GM18951 (cell line): ENCODE data around the gene RBM38.
A peak's percentile ranks its signal among the peaks of the same experiment; 100 is the strongest.

ENCODE experiments used
- POLR2A ChIP-seq: IDR thresholded peaks from 4 replicates; pipeline ENCODE4 v1.6.1; 2011; ENCODE audit warnings: mild to moderate bottlenecking; ENCODE audit not compliant: insufficient read length, insufficient read depth; ENCODE audit errors: extremely low read depth
- in situ Hi-C: fragments of 300-500 bp; cut with MboI; formaldehyde crosslinking; loops from one replicate; pipeline ENCODE4 v1.12.0; 2022; ENCODE audit warnings: low sequenced_read_pairs, mixed read lengths, inconsistent platforms; ENCODE audit not compliant: unreplicated experiment

Gene RBM38

DNA sequence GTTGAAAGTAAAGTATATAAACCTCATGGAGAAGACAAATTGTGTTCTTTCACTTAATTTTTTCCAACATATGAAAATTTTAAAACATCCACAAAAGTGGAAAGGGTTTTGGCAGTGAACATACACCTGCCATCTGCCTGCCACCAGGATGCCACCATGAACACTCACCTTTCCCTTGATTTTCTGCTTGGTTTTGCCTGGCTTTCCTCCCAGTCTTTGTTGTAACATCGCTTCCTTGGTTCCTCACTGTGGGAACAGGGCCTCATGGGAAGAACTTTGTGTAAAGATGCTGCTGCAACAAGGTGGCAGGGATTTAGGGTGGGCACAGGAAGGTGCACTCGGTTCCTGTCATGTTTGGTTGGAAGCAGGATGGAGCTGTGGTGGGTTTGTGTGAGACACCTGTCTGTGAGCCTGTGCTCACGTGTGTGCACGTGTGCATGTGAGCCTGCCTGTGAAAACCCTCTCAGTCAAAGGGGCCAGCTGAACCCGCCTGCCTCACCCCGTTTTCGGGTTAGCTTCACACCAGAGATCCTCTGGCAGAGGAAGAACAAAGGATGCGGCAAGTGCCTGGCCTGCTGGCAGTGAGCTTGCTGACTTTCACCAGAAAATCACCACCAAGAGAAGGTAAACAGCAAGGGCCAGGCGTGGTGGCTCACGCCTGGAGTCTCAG is 11.0 kb upstream of the RBM38 start:
- in situ Hi-C loops = loop anchor here (10.0 to 25.0 kb wide), 2 partner anchors 215 to 832 kb away; no protein-coding TSS in a partner anchor

DNA sequence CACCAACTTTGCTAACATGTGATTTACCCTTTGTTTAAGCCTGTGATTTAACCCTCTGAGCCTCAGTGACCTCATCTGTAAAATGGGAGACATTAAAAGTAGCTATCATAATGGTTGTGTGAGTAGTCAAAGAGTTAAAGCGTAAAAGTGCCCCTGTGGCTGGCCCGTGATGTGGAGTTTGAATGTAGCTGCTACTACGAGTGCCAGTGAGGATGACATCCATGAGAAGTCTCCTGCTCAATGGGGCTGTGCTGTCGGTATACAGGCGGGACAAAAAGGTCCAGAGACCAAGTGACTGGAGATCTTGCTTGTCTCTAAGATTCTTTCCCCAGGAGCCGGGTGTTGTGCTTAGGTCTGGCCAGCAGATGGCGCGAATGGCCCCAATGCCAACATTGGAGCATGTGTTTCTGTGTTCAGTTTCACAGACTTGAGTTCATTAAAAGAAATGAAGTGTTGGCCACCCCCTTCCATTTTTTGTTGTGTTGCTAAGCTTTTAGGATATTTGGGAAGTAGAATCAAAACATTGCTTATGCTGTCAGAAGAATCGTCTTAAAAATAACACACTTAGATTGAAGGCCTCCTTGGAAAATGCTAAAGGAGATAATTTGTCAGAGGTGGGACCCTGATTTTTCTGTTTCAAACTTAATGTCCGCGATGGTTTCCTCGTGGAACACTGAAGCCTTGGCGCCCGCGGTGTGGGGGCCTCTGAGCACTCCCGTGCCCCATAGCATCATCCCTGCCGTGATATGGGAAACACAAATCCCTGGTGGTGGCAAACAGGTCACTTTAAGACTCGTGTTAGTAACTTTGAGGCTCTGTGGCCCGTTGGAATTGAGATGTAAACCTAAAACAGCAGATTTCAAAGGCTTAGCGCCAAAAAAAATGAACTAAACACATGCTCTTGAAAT is 9.3 kb upstream of the RBM38 start:
- in situ Hi-C loops = loop anchor here (10.0 to 25.0 kb wide), 2 partner anchors 213 to 830 kb away; no protein-coding TSS in a partner anchor
- no peak for TF ChIP-seq POLR2A

More for the DNA sequence above, 11.0 kb upstream of the RBM38 start:
- no peak for TF ChIP-seq POLR2A

DNA sequence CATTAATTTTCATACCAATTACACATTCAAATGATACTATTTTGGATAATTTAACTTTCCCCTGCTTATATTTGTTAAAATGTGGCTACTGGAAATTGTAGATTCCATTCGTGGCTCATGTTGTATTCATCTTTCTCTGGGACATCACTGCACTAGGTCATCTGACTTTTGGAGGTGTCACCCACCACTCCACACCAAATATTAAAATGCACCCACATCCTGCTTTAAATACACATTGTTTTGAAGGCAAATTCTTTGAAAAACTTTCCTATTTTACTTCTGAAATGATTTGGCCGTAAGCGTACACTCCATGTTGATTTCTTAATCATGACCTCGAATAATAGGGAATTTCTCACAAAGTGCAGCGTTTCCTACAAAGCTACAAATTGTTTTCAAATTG is 8.7 kb upstream of the RBM38 start:
- in situ Hi-C loops = loop anchor here (10.0 to 25.0 kb wide), 2 partner anchors 212 to 830 kb away; no protein-coding TSS in a partner anchor
- TF ChIP-seq POLR2A = no peak

DNA sequence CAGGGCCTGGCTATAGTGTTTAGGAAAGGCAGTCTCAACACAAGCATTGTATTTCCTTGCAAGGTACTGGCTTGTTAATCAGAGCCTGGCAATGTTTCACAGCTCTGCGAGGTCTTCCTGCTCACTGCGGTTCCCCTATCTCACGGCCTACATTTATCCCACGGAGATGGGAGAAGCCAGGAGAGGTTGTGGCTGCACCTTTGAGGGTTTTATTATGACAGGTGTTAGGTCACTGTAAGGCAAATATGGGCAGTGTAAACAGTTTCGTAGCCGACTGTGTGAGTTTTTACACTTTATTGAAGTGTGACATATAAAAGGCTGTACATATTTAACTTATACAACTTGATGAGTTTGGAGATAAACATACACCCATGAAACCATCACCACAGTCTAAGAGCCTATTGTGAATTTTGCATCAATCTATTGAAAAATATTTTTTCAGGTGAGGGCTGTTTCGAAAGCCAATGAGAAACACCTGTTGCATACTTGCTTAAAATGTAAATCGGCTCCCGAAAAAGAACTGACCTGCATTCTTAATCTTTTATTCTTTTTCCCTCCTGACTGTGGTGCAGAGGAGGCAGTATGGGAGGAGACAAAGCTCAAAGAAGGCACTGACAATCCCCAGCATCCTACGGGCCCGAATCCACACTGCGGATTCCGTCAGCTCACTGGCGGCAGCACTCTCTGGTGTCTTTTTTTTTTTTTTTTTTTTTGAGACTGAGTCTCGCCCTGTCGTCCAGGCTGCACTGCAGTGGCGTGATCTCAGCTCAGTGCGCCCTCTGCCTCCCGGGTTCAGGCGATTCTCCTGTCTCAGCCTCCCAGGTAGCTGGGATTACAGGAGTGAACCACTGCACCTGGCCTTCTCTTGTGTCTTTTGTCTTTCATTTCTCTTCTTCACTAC is 7.5 kb upstream of the RBM38 start:
- in situ Hi-C loops = loop anchor here (10.0 to 25.0 kb wide), 2 partner anchors 211 to 829 kb away; no protein-coding TSS in a partner anchor
- TF ChIP-seq POLR2A = no peak

DNA sequence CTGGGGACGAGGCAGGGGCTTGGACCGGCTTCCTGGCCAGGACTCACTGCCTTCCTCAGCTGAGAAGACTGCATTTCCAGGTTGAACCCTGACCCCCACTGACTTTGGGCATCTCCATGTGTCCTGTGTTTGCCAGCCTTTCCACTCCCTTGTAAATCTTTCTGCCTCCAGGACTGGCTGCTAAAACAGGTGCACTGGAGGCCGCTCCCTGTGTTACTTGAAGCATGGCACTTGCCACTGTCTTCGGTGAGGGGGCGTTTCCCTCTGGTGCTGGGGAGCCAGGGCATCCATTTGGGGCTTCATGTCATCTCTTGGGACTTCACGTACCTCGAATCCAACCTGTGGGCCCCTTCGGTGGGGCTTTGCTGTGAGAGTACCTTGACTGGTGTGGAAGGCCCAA is 6.7 kb upstream of the RBM38 start:
- no peak for TF ChIP-seq POLR2A
- in situ Hi-C loops = loop anchor here (10.0 to 25.0 kb wide), 2 partner anchors 210 to 828 kb away; no protein-coding TSS in a partner anchor

DNA sequence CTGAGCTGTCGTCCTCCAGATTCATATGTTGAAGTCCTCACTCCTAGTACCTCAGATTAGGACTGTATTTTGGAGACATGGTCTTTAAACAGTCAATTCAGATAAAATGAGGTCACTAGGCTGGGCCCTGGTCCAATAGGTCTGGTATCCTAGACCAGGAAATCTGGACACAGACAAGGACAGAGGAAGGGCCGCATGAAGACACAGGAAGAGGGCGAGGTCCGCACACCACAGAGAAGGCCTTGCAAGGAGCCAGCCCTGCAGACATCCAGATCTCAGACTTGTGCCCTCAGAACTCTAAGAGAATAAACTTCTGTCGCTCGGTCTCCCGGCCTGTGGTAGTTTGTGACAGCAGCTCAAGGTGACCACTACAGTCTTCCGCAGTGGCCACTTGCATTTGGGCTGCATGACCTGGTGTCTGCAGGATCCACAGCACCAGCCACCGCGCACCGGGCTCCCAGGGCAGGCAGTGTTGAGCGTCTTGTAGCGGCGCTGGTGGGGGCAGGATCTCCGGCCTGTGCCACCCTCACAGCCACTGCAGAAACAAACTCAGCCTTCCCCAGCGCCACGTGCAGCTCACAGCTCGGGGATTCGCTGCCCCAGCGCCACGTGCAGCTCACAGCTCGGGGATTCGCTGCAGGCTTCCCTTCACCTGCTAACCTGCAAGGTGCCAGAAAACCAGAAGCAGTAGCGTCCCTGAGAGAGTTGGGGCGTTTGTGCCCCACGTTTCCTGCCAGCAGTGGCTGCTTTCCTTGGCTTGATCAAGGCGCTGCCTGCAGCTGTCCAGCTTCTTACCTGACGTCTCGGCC is 6.0 kb upstream of the RBM38 start:
- TF ChIP-seq POLR2A = no peak
- in situ Hi-C loops = loop anchor here (10.0 to 25.0 kb wide), 2 partner anchors 210 to 827 kb away; no protein-coding TSS in a partner anchor

DNA sequence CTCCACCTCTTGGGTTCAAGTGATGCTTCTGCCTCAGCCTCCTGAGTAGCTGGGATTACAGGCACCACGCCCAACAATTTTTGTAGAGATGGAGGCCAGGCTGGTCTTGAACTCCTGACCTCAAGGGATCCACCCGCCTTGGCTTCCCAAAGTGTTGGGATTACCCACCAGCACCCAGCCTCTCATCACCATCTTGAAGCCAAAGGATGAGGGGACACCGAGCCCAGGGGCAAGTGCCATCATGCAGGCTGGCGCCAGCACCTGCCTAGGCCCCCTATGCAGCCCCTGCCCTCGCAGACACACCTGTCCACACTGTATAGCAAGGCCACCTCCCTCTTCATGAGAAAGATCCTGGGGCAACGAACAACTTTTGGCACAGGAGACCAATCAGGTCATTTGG is 5.3 kb upstream of the RBM38 start:
- in situ Hi-C loops = loop anchor here (10.0 to 25.0 kb wide), 2 partner anchors 209 to 826 kb away; no protein-coding TSS in a partner anchor
- no peak for TF ChIP-seq POLR2A

DNA sequence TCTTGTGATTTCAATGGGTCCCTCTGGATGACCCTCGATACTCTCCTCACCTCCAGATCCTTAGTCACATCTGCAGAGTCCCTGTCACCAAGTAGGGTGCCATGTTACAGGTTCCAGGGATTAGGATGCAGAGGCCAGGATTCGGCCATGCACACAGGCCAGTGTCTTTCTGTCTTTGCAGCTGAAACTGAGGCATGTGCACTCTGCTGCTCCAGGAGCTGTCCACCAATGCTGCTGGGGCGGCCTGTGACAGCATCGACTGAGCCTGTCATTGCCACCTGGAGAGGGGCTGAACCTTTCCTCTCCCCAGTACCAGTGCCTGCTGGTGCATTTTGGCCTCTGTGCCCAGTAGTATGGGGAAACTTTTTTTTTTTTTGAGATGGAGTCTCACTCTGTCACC is 4.4 kb upstream of the RBM38 start:
- TF ChIP-seq POLR2A = no peak
- in situ Hi-C loops = loop anchor here (10.0 to 25.0 kb wide), 2 partner anchors 208 to 826 kb away; no protein-coding TSS in a partner anchor

DNA sequence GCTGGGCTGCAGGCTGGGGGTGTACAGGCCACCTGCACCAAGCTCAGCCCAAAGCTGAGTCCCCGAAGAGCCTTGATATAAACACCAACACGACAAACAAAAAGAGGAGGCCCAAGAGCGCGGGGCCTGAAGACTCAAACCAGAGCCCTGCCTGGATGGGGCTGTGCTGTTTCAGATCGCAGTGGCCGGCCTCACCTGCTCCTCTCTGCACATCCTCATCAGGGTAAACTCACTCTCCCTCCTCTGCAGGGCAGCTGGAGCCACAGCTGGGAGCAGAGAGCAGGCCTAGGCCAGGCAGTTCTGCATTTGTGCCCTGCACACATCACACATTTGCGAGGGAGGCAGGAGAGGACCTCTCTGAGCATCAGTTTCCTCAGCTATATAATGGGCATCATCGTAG is 3.7 kb upstream of the RBM38 start:
- in situ Hi-C loops = loop anchor here (10.0 to 25.0 kb wide), 2 partner anchors 207 to 825 kb away; no protein-coding TSS in a partner anchor
- no peak for TF ChIP-seq POLR2A

DNA sequence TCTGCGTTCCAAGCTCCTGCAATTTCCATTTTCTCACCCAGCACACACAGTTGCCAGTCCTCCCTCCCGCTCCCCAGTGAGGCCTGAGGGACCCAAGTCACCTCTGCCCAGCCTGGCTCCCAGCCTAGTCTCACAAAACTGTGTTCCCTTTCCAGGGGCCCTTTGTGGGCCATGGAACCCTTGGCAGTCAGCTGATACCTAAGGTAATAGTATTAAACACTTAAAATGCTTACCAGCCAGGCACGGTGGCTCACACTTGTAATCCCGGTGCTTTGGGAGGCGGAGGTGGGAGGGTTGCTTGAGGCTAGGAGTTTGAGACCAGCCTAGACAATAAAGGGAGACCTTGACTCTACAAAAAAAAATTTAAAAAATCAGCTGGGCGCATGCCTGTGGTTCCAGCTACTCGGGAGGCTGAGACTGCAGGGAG is 3.2 kb upstream of the RBM38 start:
- in situ Hi-C loops = loop anchor here (10.0 to 25.0 kb wide), 2 partner anchors 207 to 824 kb away; no protein-coding TSS in a partner anchor
- no peak for TF ChIP-seq POLR2A

DNA sequence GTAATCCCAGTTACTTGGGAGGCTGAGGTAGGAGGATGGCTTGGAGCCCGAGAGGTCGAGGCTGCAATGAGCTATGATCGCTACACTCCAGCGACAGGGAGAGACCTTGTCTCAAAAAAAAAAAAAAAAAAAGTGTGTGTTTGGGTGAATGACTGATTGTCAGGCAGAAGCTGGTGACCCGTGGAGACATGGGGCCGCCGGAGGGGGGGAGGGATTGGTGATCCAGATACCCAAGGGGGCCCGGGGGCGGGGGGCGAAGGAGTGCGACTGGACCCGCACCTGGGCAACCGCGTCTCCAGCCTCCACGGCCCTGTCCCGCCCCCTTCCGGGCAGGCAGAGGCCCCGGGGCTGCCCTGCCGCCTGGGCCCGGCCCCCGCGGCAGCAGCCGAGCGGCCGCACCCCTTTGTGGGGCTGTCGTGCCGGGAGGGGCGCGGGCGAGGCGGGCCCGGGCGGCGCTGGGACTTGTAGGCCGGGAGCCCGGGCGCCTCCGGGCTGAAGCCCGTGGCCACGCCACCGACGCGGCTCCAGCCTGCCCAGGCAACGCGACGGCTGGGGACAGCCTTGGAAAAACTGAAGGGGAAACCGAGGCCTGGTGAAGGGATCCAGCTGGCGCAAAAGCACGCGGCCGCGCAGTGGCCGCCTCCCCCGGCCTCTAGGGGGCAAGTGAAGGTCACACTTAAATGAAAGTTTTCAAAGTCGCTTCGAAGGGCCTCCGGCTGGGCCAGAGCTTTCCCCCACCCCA is 2.1 kb upstream of the RBM38 start:
- in situ Hi-C loops = loop anchor here (10.0 to 25.0 kb wide), 2 partner anchors 206 to 823 kb away; no protein-coding TSS in a partner anchor
- TF ChIP-seq POLR2A = peak; percentile 56
